Measurements from ENCODE around the gene RACGAP1. TPM values are rescaled to one million over a fixed set of nuclear protein-coding genes. Genes with fewer than 3 reads are reported as not detected.

Gene RACGAP1
- polyA plus RNA-seq, 4 donors = 45.4 to 50.4 (median 49.6) TPM

GRCh38 chr12:49957570-49957967 lies 67.7 kb downstream of the RACGAP1 start:
- DNase-seq (ENCODE audit: low read depth in 4 of 4, low spot score in 3 of 4) = no peak

- no peak for DNase-seq (ENCODE audit: low read depth in 4 of 4, low spot score in 3 of 4)
These were observed 68.4 kb downstream of the RACGAP1 start for GRCh38 chr12:49956663-49957569.

GRCh38 chr12:49955899-49956662 lies 69.2 kb downstream of the RACGAP1 start:
- no peak for DNase-seq (ENCODE audit: low read depth in 4 of 4, low spot score in 3 of 4)

- DNase-seq (ENCODE audit: low read depth in 4 of 4, low spot score in 3 of 4) = no peak
These were observed 70.1 kb downstream of the RACGAP1 start for GRCh38 chr12:49954863-49955830.

GRCh38 chr12:49953961-49954846 lies 71.1 kb downstream of the RACGAP1 start:
- no peak for DNase-seq (ENCODE audit: low read depth in 4 of 4, low spot score in 3 of 4)

- DNase-seq (ENCODE audit: low read depth in 4 of 4, low spot score in 3 of 4) = no peak
These were observed 72.1 kb downstream of the RACGAP1 start for GRCh38 chr12:49953151-49953550.

- DNase-seq (ENCODE audit: low read depth in 4 of 4, low spot score in 3 of 4) = no peak
These were observed 72.8 kb downstream of the RACGAP1 start for GRCh38 chr12:49952391-49953055.

GRCh38 chr12:49951411-49952240 lies 73.7 kb downstream of the RACGAP1 start:
- DNase-seq (ENCODE audit: low read depth in 4 of 4, low spot score in 3 of 4) = no peak

GRCh38 chr12:49950273-49951251 lies 74.7 kb downstream of the RACGAP1 start, which contains the start of gene AQP2:
Gene AQP2, plus strand, starts transcription at chr12:49950737. Its CDS starts 94 bp downstream, at chr12:49950831.
- no peak for DNase-seq (ENCODE audit: low read depth in 4 of 4, low spot score in 3 of 4)

GRCh38 chr12:49949866-49950265 lies 75.4 kb downstream of the RACGAP1 start:
- no peak for DNase-seq (ENCODE audit: low read depth in 4 of 4, low spot score in 3 of 4)

GRCh38 chr12:49948866-49949845 lies 76.1 kb downstream of the RACGAP1 start:
- no peak for DNase-seq (ENCODE audit: low read depth in 4 of 4, low spot score in 3 of 4)

- DNase-seq (ENCODE audit: low read depth in 4 of 4, low spot score in 3 of 4) = no peak
These were observed 77.6 kb downstream of the RACGAP1 start for GRCh38 chr12:49947593-49948226.

- no peak for DNase-seq (ENCODE audit: low read depth in 4 of 4, low spot score in 3 of 4)
These were observed 78.8 kb downstream of the RACGAP1 start for GRCh38 chr12:49946497-49946896.

GRCh38 chr12:49946086-49946485 lies 79.2 kb downstream of the RACGAP1 start:
- no peak for DNase-seq (ENCODE audit: low read depth in 4 of 4, low spot score in 3 of 4)
